C4-2B (cell line): ENCODE data around the gene STK16.

Source experiments
- CTCF ChIP-seq: fragments of 450-650 bp; conservative IDR thresholded peaks from 2 replicates; pipeline ENCODE4 v1.5.1; 2017; ENCODE audit warnings: mild to moderate bottlenecking
- ZFX ChIP-seq: fragments of 450-650 bp; IDR thresholded peaks from 2 replicates; pipeline ENCODE4 v1.6.1; 2017

DNA sequence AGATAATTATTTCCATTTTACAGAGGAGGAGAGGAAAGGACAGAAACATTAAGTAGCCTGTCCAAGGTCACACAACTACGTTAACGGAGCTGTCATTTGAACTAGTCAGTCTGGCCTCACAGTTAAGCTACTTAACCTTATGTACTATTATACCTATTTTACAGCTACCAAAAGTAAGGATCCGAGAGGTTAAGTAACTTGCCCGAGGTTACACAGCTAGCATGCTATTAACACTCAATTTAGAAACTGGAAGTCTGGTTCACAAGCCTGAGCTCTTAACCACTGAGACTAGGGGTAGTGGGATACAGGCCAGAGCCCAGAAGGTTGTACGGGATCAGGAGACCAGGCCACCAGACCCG lies 511 bp upstream of the STK16 start:
- TF ChIP-seq CTCF = no peak
- no peak for TF ChIP-seq ZFX
